GM21367 (cell line): ENCODE measurements around the gene FDXACB1.
A peak's percentile ranks its signal among the peaks of the same experiment; 100 is the strongest.
"Not testable (repeated sequence)": the region's sequence is repeated elsewhere in the genome, so short reads cannot be mapped to it uniquely, and the experiment has no call there.

Experiments used
- ATAC-seq: cut with Tn5 transposase; IDR thresholded peaks from one replicate; pipeline ENCODE4 v1.9.1; 2021; ENCODE audit not compliant: unreplicated experiment

The FDXACB1 gene

GRCh38 chr11:111909378-111909777 lies 30.4 kb upstream of the FDXACB1 start:
- no peak for ATAC-seq

DNA sequence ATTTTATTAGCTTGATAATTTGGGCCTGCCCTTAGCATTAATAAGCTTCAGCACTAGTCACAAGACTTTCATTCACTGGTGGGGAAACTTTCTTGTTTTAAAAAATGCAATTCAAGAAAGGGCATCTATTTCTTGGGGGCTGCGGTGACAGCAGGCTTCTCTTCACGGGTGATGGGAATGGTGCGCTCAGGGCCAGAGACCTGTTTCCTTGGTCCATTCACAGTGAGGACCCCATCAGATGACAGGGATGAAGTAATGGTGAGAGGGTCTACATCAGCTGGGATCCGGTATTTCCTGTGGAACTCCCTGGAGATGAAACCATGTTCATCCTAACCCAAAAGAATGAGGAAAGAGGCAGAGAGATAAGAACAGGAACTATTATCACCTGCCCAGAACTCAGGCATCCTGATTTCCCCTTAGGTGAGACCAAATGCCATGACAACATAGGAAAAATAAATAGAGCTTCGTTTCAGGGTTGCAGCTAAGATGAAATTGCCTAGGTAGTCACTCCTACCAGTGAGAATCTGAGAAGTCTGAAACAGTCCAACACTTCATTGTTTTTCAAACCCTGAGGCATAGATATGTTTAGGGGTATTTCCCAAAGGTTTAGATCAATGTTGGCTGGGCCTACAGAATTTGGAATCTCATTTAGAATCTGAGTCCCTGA lies 29.8 kb upstream of the FDXACB1 start:
- ATAC-seq: no peak

DNA sequence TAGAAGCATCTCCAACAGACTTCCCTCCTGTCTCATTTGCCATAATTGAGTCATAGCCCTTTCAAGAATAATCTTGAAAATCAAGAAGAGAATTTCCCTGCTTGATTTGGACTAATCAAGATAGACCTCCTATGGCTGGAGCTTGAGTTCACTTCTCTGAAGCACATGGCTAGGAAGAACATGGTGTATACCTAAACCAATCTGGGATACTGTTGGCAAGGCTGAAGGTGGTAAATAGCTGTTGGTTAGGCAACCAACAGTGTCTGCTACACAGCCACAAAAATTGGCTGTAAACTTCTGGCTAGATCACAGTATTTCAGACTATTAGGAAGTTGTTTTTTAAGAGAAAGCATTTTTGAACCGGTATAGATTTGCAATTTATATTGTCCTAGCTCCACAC lies 27.7 kb upstream of the FDXACB1 start:
- ATAC-seq: no peak

GRCh38 chr11:111905411-111905810 lies 26.4 kb upstream of the FDXACB1 start:
- no peak for ATAC-seq

DNA sequence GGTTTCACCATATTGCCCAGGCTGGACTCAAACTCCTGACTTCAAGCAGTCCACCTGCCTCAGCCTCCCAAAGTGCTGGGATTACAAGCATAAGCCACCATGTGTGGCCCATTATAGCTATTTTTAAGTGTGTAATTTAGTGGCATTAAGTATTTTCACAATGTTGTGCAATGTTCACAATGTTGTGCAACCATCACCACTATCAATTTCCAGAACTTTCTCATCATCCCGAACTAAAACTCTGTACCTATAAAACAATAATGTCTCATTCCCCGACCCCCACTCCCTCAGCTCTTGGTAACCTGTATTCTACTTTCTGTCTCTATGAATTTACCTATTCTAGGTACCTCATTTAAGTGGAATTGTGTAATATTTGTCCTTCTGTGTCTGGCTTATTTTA lies 7.9 kb upstream of the FDXACB1 start:
- ATAC-seq: no peak

DNA sequence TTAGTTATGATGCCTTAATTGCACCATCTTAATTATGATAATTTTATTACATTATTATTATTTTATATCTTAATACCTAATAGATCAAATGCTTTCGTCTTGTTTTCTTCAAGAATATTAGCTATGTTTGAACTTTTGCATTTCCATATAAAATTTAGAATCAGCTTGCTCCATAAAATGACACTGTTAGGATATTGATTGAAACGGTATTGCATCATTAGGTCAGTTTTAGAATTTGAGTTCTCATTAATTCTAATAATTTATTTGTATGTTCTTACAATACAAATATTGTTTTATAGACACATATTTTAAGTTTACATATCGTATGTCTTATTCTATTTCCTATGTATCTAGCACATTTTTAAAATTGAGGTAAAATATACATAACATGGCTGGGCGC lies 7.1 kb upstream of the FDXACB1 start:
- ATAC-seq: no peak

DNA sequence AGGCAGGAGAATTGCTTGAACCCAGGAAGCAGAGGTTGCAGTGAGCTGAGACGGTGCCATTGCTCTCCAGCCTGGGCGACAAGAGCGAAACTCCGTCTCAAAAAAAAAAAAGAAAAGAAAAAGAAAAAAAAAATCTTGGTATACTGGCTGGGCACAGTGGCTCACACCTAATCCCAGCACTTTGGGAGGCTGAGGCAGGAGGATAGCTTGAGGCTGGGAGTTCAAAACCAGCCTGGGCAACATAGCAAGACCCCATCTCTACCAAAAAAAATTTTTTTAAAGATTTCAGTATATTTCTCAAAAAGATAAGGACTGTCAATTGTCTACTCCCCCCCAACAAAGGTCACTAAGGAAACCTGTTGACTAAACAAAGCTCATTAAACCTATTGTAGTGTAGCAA lies 6.1 kb upstream of the FDXACB1 start:
- ATAC-seq: not testable (repeated sequence)

- no peak for ATAC-seq
These were observed 3.2 kb upstream of the FDXACB1 start for GRCh38 chr11:111882202-111882601.

DNA sequence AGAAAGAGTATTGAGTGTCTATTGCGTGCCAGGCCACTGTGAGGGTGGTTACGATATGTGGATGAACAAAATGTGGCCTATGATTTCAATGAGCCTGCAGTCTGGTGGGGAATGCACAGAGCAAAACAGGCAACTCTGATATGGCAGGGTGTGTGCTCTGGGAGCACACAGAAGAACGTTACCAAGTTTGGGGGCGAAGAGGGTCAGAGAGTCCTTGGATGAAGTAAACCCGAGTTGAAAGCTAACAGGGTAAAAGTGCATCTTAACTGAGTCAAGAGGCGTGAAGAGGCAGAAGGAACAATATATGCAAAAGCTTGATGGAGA lies 634 bp upstream of the FDXACB1 start:
- no peak for ATAC-seq

DNA sequence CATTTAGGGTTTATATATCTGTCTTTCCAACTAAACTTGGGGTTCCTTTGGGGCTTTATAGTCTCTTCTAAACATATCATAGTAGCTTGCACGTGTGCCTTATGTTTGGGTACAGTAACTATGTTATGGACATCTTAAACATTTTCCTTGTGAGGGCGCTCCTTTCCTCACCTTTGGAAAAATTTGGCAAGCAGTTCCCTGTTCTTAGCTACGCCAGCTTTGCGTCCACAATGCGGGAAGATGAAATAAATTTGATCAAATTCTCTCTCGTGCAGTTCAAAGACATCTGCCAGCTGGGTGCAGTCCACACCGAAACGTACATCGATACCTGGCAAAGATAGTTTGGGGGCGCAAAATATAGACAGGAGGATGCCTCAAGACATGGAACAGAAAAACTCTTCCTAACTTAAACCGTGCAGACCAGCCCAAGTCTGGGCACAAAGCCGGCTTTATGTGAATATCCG lies 548 bp downstream of the FDXACB1 start:
- ATAC-seq: peak; percentile 3

GRCh38 chr11:111871693-111872161 lies 7.2 kb downstream of the FDXACB1 start:
- no peak for ATAC-seq

- ATAC-seq: peak; percentile 78
These were observed 7.9 kb downstream of the FDXACB1 start, which contains the start of gene ALG9 for GRCh38 chr11:111870886-111871692. TSS of gene ALG9 (minus strand) at chr11:111871581. CDS start at chr11:111871482, 99 bp downstream.

- no peak for ATAC-seq
These were observed 8.5 kb downstream of the FDXACB1 start for GRCh38 chr11:111870522-111870885.

GRCh38 chr11:111870113-111870512 lies 8.9 kb downstream of the FDXACB1 start:
- no peak for ATAC-seq

GRCh38 chr11:111860257-111860656 lies 18.7 kb downstream of the FDXACB1 start:
- no peak for ATAC-seq

- no peak for ATAC-seq
These were observed 23.5 kb downstream of the FDXACB1 start for GRCh38 chr11:111855506-111855905.

- no peak for ATAC-seq
These were observed 26.9 kb downstream of the FDXACB1 start for GRCh38 chr11:111852103-111852502.

DNA sequence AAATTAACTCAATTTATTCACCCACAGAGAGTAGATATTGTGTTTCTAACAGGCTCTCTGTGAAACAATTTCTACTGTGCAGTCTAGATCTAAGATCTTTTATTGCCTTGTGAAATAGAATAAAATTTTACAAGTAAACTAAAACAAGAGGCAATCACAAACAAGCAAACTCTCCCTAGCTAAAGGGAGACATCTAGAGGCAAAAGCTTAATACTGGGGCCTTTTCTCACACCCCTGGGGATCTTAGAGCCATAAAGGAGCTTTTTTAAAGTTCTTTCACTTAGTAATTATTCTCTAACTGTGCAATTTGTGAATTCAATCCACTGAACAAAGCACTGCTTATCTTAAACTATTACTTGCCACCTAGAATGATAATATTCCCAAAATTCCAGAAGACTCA lies 27.3 kb downstream of the FDXACB1 start:
- no peak for ATAC-seq

- no peak for ATAC-seq
These were observed 27.9 kb downstream of the FDXACB1 start for GRCh38 chr11:111851067-111851466.

- no peak for ATAC-seq
These were observed 29.3 kb downstream of the FDXACB1 start for GRCh38 chr11:111849631-111850030.

- no peak for ATAC-seq
These were observed 32.3 kb downstream of the FDXACB1 start for GRCh38 chr11:111846636-111847035.

DNA sequence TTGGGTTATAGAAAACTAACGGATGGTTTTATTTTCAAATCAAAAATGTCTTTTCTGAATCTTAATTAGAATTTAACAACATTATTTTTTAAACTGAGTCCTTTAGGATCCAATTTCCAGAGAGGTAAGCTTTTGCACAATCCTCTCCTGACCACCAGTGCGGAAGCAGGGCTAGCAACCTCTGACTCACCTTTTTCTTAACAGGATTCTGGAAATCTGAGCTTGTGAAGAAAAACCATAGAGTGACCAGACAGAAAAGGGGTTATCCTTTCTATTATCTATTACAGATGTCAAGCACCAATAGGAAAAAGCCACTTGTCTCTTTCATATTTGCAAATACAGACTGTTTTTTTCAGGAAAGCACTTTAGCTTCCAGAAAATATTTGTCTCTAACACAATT lies 32.9 kb downstream of the FDXACB1 start:
- ATAC-seq: no peak
